ENCODE results near the gene TOE1.
"Not testable (repeated sequence)": the region's sequence is repeated elsewhere in the genome, so short reads cannot be mapped to it uniquely, and the experiment has no call there.

The TOE1 gene
- 41.1 to 43.3 reads per million in 2 donors for total RNA-seq

DNA sequence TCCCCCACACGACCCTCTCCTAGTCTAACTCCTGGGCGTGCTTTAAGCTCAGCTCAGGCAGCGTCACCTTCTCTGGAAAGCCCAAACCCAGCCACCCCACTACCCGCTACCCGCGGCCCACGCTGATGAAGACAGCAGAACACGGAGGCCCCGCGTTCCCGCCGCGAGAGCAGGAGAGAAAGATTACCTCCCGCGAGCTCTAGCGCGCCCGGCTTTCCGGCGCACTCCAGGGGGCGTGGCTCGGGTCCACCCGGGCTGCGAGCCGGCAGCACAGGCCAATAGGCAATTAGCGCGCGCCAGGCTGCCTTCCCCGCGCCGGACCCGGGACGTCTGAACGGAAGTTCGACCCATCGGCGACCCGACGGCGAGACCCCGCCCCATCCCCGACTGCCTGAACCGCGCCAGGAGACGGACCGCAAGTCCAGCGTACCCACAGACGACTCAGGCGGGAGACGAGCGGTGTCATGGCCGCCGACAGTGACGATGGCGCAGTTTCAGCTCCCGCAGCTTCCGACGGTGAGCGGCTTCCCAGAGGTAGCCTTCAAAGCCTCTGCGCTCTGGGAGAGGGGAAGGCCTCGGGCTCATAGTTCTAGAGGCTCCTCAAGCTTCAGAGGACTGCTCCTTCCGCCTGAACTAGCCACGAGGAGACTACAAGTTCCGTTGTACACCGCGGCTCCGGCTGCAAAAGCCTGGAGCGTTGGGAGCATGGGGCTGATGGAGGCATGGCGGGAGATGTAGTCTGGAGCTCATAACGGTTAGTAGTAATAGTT is at the start of gene TOE1, which contains the start of gene MUTYH:
Gene TOE1, plus strand, starts transcription at position 382 of the 770 bp plus-strand sequence. Its CDS starts 83 bp downstream, at position 465.
Gene MUTYH, minus strand, starts transcription at position 652 of the 770 bp plus-strand sequence. CDS start 5,935 bp downstream, outside the sequence.
- DNase-seq, result peak; percentile 82

DNA sequence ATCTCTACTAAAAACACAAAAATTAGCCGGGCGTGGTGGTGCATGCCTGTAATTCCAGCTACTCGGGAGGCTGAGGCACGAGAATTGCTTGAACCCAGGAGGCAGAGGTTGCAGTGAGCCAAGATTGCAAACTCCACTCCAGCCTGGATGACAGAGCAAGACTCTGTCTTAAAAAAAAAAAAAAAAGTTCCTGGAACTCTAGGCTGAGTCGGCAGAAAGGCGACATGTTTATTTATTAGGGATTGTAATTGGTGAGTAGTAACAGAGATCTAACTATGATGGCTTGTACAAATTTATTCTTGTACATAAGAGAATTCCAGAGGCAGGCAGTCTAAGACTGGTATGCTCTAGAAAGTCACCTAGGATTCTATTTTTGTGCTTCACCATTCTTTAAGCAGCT is 49.0 kb upstream of the TOE1 start:
- DNase-seq, result not testable (repeated sequence)

DNA sequence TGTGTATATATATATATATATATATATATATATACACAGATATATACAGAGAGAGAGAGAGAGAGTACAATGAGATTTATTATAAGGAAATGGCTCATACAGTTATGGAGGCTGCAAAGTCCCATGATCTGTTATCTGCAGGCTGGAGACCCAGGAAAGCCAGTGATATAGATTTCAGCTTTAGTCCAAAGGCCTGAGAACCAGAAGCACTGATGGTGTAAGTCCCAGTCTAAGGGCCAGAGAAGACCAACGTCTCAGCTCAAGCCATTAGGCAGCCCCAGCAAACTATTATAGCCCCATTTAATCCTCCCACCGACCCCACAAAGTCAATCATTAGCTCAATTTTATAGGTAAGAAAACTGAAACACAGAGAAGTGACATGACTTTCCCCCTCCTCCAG is 48.3 kb upstream of the TOE1 start:
- no peak for DNase-seq

DNA sequence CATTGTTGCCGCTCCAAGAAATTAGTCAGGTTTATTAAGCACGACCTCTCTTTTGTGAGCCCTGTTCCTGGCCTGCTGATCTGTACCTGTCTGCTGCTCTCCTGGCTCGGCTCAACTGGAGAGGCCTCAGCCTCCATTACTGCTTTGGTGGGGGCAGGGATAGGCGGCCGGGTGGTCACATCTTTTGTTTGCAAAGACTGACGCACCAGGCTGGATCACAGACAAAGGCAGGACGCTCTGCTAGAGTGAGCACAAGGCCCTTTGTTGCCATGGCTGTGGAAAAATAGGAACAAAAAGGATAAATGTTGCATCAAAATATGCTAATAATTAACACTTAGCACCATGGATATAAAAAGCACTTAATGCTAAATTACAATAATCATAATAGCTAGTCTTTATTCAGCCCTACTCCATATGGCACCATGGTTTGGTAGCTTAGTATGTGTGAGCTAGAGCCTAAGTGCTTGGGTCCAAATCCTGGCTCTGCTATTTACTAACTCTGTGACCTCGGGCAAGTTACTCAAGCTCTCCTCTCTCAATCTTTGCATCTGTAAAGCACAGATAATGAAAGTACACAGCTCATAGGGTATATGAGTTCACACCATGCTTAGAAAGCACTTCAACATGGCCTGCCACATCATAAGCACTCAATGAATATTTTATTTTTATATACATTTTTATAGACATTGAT is 42.2 kb upstream of the TOE1 start:
- no peak for DNase-seq

DNA sequence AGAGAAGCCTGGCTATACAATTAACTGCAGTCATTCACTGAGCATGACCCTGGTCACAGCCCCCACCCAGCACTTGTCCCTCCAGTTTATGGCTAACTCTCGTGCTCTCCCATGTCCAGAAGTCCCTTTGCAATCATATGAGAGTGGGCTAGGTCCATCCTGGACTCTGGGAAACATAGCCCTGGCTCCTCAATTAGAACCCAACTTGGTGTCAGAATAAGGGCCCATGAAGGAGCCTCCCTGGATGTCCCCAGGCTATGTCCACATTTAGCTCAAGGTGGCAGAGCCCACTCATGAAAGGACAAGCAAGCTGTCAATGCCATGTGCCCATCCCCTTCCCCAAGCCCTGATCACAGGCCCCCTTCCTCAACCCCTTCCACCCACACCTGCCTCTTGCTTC is 40.7 kb upstream of the TOE1 start:
- no peak for DNase-seq

DNA sequence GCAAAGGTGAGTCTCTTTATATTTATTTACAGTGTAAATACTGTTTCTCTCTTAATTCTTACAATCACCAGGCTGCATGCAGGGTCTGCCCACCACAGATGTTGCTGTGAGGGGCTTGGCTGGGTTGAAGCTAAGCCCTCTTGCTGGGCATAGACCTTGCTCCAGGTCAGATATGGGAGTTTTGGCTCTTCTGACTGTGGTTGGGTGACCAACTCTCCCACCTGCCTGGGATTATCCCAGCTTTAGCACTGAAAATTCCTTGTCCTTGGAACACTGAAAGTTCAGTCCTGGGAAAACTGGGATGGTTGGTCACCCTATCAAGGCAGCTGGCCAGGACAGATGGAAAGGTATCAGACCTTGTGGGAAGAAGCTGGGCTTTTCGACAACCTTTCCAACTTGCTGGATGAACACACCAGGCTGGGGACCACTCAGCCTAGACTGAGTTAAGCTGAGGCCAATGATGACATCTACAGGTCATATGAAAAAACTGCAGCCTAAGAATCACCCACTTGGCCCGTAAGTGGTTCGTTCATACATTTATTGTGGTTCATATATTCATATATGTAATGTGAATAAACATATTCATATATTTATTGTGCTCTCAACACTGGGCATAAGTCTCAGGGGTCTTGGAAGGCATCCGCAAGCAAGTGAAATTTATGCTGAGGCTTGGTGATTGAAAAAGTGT is 39.8 kb upstream of the TOE1 start:
- no peak for DNase-seq

DNA sequence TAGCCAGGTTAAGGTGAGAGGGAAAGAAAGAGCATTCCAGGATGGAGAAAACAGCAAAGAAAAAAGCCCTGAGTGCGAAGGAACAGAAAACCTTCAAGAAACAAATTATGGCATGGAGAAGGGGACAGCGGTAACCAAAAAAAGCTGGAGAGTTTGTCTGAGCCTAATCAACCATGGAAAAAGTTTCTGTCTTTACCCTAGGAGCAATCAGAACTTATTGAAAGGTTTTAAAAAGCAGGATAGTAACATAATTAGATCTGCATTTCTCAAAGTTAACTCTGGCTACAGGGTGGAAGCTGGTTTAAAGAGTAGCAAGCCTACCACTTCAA is 39.3 kb upstream of the TOE1 start:
- no peak for DNase-seq

DNA sequence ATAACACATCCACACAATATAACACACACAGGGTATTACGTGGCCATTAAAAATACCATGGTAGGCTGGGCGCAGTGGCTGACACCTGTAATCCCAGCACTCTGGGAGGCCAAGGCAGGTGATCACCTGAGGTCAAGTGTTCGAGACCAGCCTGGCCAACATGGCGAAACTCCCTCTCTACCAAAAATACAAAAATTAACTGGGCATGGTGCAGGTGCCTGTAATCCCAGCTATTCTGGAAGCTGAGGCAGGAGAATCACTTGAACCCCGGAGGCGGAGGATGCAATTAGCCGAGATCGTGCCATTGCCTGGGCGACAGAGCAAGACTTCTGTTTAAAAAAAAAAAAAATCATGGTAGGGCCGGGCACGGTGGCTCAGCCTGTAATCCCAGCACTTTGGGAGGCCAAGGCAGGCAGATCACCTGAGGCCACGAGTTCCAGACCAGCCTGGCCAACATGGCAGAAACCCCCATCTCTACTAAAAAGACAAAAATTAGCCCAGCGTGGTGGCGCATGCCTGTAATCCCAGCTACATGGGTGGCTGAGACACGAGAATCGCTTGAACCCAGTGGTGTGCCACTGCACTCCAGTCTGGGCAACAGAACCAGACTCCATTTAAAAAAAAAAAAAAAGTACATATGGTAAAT is 37.3 kb upstream of the TOE1 start:
- no peak for DNase-seq

DNA sequence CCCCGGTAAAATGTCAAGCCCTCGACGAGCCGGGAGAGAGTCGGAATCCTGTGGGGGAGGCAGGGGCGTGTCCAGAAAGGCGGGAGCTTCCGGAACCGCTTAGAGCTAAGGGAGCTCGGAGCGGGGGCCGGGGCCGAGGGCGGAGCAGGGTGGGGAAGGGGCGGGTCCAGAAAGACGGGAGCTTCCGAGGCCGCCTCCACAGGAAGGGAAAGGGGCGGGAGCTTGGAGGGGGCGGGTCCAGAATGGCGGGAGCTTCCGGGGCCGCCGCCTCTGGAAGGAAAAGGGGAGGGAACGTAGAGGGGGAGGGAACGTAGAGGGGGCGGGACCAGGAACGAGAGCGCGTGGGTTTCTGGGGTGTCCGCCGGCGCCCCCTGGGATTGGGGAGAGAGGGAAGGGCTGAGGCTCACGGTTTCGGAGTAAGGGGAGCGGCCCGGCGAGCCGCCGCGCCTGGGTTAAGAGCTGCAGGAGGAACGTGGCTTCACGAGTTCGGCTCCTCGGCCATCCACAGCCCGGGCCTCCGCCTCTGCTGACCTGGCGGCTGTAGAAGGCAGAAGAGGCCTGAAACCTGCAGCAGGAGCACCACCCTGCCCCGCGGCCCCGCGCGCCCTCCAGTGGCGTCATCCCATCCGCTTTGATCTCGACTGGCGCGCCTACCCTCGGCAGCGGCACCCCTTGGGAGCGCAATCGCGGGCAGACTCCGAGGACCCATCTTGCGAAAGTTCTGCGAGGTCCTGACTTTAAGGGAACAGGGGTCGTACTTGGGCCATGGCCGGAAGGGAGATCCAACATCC is 36.3 kb upstream of the TOE1 start:
- DNase-seq, result peak; percentile 92

DNA sequence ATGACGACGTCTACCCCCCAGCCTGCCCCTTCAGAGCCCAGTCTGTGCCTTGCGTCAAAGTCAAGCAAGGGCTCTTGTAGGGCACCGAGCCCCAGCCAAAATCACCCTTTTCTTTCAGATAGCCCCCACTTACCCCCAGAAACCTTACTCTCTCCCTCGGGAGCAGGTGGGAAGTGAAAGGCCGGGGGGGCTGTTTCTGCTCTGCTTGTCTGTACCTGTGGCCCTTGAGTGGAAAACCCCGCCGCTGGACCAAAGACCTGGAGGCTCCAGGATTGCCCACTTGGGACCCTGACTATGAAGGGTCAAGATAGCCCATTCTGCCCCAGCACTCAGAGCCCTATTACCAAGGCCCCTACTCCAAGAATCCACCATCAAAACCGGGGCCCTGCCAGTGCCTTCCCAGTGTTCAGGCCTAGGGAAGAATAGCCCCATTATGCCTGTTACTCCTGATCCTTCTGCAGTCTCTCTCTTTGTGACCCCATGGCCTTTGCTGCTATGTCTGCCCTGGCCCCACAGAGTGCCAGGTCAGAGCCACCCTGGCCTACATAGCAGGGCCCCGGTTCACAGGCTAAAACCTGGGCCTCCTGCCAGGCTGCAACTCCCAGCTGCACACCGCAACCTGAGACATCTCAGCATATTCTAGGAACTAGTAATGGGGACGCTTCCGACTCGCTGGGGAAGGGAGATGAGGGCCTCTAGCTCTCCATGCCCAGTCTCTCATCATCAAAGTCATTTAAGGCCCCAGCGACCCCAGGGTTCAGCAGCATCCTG is 35.5 kb upstream of the TOE1 start:
- DNase-seq, result no peak

DNA sequence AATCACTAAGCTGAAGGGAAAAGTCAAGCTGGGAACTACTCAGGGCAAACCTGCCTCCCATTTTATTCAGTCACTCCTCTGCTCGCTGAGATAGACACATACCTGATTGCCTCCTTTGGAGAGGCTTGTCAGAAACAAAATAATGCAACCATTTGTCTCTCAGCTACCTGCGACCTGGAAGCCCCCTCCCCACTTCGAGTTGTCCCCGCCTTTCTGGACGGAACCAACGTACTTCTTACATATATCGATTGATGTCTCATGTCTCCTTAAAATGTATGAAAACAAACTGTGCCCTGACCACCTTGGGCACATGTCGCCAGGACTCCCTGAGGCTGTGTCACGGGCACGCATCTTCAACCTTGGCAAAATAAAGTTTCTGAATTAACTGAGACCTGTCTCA is 34.7 kb upstream of the TOE1 start:
- DNase-seq, result no peak

DNA sequence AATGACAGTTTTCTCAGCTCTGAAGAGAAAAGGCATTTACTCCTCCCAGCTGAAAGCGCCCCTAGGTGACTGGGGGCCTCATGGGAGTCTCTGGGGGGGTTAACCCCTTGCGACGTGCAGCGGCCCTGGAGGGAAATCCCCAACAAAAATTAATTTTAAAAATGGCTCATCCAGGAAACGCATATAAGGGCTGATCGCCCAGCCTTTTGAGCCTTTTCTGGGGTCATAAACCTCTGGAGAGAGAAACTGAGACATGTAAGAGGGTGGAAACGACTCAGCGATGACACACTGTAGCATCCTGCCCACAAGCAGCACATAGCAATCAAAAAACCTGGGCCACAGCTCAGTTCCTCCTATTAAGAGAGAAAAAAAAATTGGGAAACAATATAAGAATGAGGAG is 33.7 kb upstream of the TOE1 start:
- no peak for DNase-seq

DNA sequence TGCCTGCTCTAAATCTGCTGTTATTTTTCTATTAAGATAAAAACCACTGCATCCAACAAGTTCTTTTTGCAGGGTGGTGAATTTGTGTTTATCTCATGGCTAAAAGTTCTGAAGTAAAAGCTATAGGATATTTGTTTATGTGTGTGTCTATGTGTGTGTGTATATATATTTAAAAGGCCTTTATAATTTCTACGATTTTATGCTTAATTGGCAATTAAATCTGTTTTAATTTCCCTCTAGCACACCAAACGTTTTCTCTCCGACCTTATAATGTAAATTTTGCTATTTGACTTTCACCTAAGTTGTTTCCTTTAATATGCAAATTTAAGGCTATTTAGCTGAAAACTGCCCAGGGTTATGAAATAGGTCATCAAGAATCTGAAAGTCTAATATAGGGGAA is 33.1 kb upstream of the TOE1 start:
- DNase-seq, result no peak

DNA sequence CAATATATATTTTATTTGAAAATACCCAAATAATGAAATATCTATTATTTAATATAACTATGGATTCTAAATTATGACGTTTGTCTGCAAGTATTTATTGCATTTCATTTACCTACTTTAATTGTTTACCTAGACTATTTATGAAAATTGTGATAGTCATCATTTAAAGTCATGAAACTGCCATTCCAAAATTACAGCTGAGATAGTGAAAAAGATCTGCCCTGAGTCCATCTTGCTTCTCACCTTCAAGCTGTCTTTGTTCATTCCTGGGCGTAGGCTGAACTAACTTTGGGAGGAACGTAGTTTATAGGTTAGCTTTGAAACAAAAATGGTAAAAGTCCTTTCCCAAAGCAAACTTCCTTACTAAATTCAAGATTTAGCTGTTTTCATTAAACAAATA is 25.7 kb upstream of the TOE1 start:
- no peak for DNase-seq

DNA sequence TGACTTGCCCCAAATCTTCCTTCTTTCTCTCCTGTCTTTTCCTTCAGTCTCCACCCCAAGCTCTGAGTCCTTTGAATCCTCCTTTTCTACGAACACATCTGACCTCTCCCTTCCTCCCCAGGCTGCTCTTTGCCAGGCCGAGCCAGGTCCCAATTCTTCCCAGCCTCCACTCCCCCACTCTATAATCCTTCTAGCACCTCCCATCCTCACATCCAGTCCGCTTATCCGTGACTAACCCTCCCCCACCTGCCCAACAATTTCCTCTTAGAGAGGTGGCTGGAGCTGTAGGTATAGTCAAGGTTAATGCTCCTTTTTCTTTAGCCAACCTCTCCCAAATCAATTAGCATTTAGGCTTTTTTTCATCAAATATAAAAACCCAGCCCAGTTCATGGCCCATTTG is 22.8 kb upstream of the TOE1 start:
- DNase-seq, result no peak

DNA sequence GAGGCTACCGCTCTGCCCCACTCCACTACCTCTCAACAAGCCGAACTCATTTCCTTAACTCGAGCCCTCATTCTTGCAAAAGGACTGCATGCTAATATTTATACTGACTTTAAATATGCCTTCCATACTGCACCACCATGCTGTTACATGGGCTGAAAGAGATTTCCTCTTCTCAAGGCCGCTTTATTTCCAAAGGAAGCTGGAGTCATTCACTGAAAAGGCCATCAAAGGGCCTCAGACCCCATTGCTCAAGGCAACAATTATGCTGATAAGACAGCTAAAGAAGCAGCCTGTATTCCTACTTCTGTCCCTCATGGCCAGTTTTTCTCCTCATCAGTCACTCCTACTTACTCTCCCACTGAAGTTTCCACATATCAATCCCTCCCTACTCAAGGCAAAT is 20.2 kb upstream of the TOE1 start:
- no peak for DNase-seq

DNA sequence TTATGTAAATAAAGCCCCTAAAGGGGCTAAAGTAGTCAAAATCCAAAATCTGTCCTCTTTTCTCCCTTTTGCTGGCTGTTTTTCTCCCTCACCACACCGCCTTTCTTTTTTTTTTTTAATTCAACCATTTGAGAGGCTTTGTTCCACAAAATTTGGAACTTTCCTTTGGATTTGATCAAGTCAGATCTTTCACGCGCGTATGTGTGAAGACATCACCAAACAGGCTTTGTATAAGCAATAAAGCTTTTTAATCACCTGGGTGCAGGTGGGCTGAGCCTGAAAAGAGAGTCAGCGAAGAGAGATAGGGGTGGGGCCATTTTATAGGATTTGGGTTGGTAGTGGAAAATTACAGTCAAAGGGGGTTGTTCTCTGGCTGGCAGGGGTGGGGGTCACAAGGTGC is 18.5 kb upstream of the TOE1 start:
- no peak for DNase-seq

DNA sequence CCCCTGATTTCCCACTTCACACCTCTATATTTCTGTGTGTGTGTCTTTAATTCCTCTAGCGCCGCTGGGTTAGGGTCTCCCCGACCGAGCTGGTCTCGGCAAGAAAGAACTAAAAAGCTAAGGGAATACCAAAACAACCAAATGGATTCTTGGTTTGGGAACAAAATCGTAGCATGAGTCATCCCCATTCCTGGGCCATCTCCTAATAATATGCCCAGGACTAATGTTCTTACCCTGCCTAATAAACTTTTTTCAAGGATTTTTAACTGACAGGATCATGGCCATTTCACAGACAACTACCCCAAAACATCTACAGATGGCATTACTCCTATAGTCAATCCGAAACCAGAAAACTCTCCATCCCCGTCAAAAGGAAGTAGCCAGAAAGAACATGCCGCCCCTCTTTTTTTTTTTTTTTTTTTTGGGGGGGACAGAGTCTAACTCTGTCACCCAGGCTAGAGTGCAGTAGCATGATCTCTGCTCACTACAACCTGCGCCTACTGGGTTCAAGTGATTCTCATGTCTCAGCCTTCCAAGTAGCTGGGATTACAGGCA is 17.4 kb upstream of the TOE1 start:
- DNase-seq, result no peak

DNA sequence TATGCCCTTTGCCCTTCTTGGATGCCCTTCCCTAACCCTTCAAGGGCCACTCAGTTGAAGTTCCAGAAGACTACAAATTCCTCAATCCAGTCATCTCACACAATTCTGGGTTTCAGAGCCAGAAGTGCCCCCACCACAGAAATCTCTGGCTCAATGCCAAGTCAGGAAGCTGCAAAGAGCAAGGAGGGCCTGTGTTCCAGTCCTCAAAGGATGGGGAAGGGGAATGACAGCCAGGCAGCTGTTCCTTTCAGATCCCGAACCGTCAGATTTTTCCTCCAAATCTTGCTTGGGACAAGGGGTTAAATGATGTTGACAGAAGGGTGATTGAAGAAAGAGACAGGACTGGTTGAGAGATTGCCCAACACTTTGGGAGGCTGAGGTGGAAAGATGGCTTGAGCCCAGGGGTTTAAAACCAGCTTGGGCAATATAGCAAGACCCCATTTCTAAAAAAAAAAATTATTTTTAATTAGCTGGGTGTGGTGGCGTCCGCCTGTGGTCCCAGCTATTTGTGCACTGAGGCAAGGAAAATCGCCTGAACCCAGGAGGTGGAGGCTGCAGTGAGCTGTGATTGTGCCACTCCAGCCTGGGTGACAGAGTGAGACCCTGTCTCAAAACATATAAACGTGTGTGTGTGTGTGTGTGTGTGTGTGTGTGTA is 14.0 kb upstream of the TOE1 start:
- DNase-seq, result no peak

All from activated gamma-delta T cell (primary cell).